Fibroblast of the aortic adventitia (primary cell): ENCODE results near the gene SNAP47. TPM values are rescaled to one million over a fixed set of nuclear protein-coding genes. Genes with fewer than 3 reads are reported as not detected.
A peak's percentile ranks its signal among the peaks of the same experiment; 100 is the strongest.

ENCODE experiments used
- DNase-seq: peaks from one replicate; pipeline ENCODE4 v3.0.0-alpha.2; 2010; ENCODE audit warnings: low read depth
- H3K4me3 ChIP-seq: 2 replicates; pipeline ENCODE4 v1.5.1; 2011; ENCODE audit warnings: low read depth, mild to moderate bottlenecking, control low read depth, low read length, moderate library complexity
- CTCF ChIP-seq: IDR thresholded peaks from 2 replicates; pipeline ENCODE4 v1.5.1; 2011; ENCODE audit warnings: mild to moderate bottlenecking, low read length, control low read depth, inconsistent platforms; ENCODE audit not compliant: insufficient read depth
- total RNA-seq: library from RNA; depleted of rRNA; stranded (reverse); fragments of >200 nt; gene quantifications from 2 replicates; pipeline ENCODE4 v1.2.3, GENCODE V29; 2012; ENCODE audit warnings: low replicate concordance

Gene SNAP47
- total RNA-seq, 1 donor, result 35.9 TPM

GRCh38 chr1:227749225-227749624 lies 14.0 kb downstream of the SNAP47 start:
- no peak overlapping the region for H3K4me3 ChIP-seq
- no peak for DNase-seq
- TF ChIP-seq CTCF, result no peak

- H3K4me3 ChIP-seq, result no peak overlapping the region
- no peak for TF ChIP-seq CTCF
- no peak for DNase-seq
These were observed 14.9 kb downstream of the SNAP47 start for GRCh38 chr1:227749916-227750710.

GRCh38 chr1:227753999-227754711 lies 18.9 kb downstream of the SNAP47 start:
- no peak for TF ChIP-seq CTCF
- DNase-seq, result peak; percentile 75
- H3K4me3 ChIP-seq, result no peak overlapping the region

DNA sequence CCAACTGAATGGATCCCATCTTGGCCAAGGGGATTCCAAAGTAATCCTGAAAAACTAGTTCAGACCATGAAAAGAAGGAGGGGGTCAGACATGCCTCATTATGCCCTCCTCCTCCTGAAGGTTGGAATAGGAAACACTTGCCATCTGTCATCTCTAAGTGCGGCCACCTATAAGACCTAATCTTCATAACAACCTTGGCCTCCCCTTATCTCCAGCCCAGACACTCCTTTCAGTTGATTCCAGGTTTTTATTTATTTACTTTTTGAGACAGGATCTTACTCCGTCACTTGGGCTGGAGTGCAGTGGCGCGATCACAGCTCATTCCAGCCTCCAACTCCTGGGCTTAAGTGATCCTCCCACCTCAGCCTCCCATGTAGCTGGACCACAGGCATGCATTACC lies 19.7 kb downstream of the SNAP47 start:
- no peak for DNase-seq
- H3K4me3 ChIP-seq, result no peak overlapping the region
- TF ChIP-seq CTCF, result no peak

- no peak for TF ChIP-seq CTCF
- H3K4me3 ChIP-seq, result no peak overlapping the region
- peak; percentile 33 for DNase-seq
These were observed 21.1 kb downstream of the SNAP47 start for GRCh38 chr1:227756172-227756959.

GRCh38 chr1:227757781-227758180 lies 22.5 kb downstream of the SNAP47 start:
- H3K4me3 ChIP-seq, result no peak overlapping the region
- no peak for TF ChIP-seq CTCF
- DNase-seq, result no peak
